Nasal cavity respiratory epithelium epithelial cell of viscerocranial mucosa (primary cell): Measurements from ENCODE around the gene RNF17. TPM values are rescaled to one million over a fixed set of nuclear protein-coding genes. Genes with fewer than 3 reads are reported as not detected.

Experiments used
- total RNA-seq: library from RNA; depleted of rRNA; stranded (reverse); fragments of >200 nt; gene quantifications from 2 replicates; pipeline ENCODE4 v1.2.3, GENCODE V29; 2014

RNF17 gene, protein sequence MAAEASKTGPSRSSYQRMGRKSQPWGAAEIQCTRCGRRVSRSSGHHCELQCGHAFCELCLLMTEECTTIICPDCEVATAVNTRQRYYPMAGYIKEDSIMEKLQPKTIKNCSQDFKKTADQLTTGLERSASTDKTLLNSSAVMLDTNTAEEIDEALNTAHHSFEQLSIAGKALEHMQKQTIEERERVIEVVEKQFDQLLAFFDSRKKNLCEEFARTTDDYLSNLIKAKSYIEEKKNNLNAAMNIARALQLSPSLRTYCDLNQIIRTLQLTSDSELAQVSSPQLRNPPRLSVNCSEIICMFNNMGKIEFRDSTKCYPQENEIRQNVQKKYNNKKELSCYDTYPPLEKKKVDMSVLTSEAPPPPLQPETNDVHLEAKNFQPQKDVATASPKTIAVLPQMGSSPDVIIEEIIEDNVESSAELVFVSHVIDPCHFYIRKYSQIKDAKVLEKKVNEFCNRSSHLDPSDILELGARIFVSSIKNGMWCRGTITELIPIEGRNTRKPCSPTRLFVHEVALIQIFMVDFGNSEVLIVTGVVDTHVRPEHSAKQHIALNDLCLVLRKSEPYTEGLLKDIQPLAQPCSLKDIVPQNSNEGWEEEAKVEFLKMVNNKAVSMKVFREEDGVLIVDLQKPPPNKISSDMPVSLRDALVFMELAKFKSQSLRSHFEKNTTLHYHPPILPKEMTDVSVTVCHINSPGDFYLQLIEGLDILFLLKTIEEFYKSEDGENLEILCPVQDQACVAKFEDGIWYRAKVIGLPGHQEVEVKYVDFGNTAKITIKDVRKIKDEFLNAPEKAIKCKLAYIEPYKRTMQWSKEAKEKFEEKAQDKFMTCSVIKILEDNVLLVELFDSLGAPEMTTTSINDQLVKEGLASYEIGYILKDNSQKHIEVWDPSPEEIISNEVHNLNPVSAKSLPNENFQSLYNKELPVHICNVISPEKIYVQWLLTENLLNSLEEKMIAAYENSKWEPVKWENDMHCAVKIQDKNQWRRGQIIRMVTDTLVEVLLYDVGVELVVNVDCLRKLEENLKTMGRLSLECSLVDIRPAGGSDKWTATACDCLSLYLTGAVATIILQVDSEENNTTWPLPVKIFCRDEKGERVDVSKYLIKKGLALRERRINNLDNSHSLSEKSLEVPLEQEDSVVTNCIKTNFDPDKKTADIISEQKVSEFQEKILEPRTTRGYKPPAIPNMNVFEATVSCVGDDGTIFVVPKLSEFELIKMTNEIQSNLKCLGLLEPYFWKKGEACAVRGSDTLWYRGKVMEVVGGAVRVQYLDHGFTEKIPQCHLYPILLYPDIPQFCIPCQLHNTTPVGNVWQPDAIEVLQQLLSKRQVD (N-terminal part only)
- under 0.01 TPM in 1 of 2 replicates, not detected in the other for total RNA-seq

DNA sequence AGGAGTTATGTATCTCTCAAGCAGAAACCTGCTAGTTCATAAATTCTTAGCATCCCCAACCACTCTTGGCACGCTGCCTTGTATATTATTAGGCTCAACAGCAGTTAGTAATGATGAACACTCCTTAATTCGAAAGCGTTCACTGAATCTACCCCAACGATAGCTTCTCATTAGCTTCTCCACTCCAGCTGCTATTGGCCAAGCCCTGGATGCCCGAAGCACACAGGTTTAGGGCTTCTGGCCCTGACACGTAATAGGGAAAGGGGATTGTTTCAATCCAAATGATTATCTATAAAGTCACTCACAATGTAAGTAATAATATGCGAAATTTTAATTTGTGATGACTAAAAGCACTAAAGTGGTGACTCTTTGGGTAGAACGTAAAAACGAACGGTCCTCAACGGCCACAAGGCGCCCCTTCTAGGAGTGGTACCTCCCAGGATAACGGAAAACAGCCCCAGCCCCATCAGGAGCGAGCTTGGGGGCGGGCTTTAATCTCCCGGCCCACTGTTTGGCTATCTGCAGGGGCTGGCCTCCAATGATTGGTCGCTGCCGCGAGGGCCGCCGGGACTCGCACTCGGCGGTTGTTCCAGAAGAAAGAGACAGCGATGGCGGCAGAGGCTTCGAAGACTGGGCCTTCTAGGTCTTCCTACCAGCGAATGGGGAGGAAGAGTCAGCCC lies at the start of gene RNF17:
Gene RNF17, plus strand, starts transcription at position 574 of the 680 bp plus-strand sequence. Its CDS starts 35 bp downstream, at position 609.

Other genes with a start within 250 kb of the RNF17 start
- gene ATP12A, start 83.8 kb upstream of the RNF17 start, total RNA-seq: 2.1 and 2.4 TPM in 2 replicates